Measurements from ENCODE around the gene GSX2.

DNA sequence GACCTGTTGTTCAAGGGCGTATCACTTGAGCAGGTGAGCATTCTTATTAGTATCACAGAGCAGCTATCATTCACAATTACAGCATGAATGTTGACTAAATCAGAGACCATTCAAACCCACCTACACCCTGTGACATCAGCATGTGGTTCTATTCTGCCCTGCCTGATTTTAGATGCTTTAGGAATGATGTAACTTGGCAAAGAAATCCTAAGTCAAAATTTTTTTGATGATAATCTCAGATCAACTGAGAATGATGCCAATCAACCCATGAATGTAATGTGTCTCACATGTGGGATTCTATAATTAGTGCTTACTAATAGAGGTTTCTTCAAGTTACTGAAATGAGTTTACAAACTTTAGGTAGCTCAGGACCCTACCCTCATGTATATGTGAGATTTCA is 22.2 kb upstream of the GSX2 start:
- TF ChIP-seq CTCF (IDR thresholded peaks at IDR 0.05), result no peak
- no peak for TF ChIP-seq POLR2A (IDR thresholded peaks at IDR 0.05)

All from body of pancreas (tissue), 4 donors.